Measurements from ENCODE around the gene CKLF.

DNA sequence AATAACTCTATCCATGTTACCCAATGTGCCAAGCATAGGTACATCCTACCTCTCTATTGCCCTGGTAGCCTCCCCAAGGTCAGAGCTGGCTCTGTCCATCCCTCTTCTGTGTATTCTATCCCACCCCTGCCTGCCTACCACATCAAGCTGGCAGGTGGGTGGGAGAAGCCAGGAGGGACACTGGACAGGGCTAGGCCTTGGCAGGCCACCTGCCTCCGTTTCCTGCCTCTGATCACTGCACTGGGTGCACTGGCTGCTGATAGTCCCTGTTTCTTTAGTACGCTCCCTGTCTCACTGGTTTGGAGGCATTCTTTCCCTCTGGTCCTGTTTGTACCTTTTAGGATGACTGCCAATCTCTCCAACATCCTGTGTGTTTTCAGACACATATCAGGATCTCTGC is 15.1 kb upstream of the CKLF start:
- no peak for TF ChIP-seq GATA2 (IDR thresholded peaks at IDR 0.05; ENCODE audit: low read depth, low read length)
- TF ChIP-seq GATA3 (IDR thresholded peaks at IDR 0.05; ENCODE audit: low read depth, low read length), result no peak
